Measurements from ENCODE around the gene VSIG10L2.

- no peak for TF ChIP-seq POLR2A (IDR thresholded peaks at IDR 0.05)
- no peak for TF ChIP-seq CTCF (IDR thresholded peaks at IDR 0.05)
These were observed 7.1 kb downstream of the VSIG10L2 start for GRCh38 chr11:125952973-125953372.
